Panc1 (cell line): Measurements from ENCODE around the gene GNG7.

ENCODE experiments used
- POLR2AphosphoS5 ChIP-seq: IDR thresholded peaks from 2 replicates; pipeline ENCODE4 v1.6.1; 2012; ENCODE audit warnings: mild to moderate bottlenecking, low read depth, low read length, moderate library complexity
- SIN3A ChIP-seq: IDR thresholded peaks from 2 replicates; pipeline ENCODE4 v1.6.1; 2012; ENCODE audit warnings: low read depth, mild to moderate bottlenecking, low read length, moderate library complexity, borderline replicate concordance; ENCODE audit not compliant: insufficient read depth
- TCF7L2 ChIP-seq: IDR thresholded peaks from 2 replicates; pipeline ENCODE4 v1.6.1; 2011; ENCODE audit warnings: mild to moderate bottlenecking, low read depth, low read length, inconsistent platforms
- TF ChIP-seq, protein P1 (sequence below): fragments of 450-650 bp; IDR thresholded peaks from 2 replicates; pipeline ENCODE4 v1.5.1; 2017; ENCODE audit warnings: mild to moderate bottlenecking
- TF ChIP-seq, protein P2 (sequence below), 2 experiments: IDR thresholded peaks; 2 replicates each; pipeline ENCODE4 v1.6.1; 2011 to 2012; ENCODE audit warnings: low read depth in 2 of 2, control low read depth in 1 of 2, low read length in 1 of 2, mild to moderate bottlenecking in 1 of 2, moderate library complexity in 1 of 2; ENCODE audit not compliant: insufficient read depth in 1 of 2

DNA sequence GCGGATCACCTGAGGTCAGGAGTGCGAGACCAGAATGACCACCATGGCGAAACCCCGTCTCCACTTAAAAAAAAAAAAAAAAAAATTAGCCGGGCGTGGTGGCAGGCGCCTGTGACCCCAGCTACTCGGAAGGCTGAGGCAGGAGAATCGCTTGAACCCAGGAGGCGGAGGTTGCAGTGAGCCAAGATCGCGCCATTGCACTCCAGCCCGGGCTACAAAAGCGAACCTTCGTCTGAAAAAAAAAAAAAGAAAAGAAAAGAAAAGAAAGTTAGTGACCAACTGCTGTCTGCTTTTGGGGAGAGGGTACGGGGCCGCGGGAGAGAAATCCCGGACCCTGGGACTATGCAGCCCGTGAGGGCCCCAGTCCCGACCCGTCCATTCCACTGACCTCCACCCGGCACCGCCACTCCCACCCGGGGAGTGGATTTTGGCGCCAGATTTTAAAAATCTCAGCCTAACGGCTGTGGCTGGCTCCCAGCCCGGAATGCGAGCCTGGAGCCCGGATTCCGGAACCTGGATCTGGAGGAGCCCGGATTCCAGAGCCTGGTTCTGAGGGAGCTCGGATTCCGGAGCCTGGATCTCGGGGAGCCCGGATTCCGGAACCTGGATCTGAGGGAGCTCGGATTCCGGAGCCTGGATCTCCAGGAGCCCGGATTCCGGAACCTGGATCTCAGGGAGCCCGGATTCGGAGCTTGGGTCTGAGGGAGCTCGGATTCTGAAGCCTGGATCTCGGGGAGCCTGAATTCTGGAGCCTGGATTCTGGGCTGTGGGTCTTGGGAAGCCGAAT lies 239.7 kb downstream of the GNG7 start:
- TF ChIP-seq, protein P1, sequence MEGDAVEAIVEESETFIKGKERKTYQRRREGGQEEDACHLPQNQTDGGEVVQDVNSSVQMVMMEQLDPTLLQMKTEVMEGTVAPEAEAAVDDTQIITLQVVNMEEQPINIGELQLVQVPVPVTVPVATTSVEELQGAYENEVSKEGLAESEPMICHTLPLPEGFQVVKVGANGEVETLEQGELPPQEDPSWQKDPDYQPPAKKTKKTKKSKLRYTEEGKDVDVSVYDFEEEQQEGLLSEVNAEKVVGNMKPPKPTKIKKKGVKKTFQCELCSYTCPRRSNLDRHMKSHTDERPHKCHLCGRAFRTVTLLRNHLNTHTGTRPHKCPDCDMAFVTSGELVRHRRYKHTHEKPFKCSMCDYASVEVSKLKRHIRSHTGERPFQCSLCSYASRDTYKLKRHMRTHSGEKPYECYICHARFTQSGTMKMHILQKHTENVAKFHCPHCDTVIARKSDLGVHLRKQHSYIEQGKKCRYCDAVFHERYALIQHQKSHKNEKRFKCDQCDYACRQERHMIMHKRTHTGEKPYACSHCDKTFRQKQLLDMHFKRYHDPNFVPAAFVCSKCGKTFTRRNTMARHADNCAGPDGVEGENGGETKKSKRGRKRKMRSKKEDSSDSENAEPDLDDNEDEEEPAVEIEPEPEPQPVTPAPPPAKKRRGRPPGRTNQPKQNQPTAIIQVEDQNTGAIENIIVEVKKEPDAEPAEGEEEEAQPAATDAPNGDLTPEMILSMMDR: no peak
- 0 out of 2 replicates have a peak, but pooled peaks have one; percentile 73 for TF ChIP-seq SIN3A
- TF ChIP-seq, protein P2, sequence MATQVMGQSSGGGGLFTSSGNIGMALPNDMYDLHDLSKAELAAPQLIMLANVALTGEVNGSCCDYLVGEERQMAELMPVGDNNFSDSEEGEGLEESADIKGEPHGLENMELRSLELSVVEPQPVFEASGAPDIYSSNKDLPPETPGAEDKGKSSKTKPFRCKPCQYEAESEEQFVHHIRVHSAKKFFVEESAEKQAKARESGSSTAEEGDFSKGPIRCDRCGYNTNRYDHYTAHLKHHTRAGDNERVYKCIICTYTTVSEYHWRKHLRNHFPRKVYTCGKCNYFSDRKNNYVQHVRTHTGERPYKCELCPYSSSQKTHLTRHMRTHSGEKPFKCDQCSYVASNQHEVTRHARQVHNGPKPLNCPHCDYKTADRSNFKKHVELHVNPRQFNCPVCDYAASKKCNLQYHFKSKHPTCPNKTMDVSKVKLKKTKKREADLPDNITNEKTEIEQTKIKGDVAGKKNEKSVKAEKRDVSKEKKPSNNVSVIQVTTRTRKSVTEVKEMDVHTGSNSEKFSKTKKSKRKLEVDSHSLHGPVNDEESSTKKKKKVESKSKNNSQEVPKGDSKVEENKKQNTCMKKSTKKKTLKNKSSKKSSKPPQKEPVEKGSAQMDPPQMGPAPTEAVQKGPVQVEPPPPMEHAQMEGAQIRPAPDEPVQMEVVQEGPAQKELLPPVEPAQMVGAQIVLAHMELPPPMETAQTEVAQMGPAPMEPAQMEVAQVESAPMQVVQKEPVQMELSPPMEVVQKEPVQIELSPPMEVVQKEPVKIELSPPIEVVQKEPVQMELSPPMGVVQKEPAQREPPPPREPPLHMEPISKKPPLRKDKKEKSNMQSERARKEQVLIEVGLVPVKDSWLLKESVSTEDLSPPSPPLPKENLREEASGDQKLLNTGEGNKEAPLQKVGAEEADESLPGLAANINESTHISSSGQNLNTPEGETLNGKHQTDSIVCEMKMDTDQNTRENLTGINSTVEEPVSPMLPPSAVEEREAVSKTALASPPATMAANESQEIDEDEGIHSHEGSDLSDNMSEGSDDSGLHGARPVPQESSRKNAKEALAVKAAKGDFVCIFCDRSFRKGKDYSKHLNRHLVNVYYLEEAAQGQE (IDR thresholded peaks at IDR 0.05; ENCODE audit: insufficient read depth in 1 of 2, low read depth in 2 of 2, low read length in 1 of 2): peak in 1 of 2 experiments; percentile 30; a peak in 1 of 4 replicates
- TF ChIP-seq POLR2AphosphoS5: peak; percentile 86
- no peak for TF ChIP-seq TCF7L2
